ENCODE measurements around the gene HIC2. TPM values are rescaled to one million over a fixed set of nuclear protein-coding genes. Genes with fewer than 3 reads are reported as not detected.
A peak's percentile ranks its signal among the peaks of the same experiment; 100 is the strongest.
"Not testable (repeated sequence)": the region's sequence is repeated elsewhere in the genome, so short reads cannot be mapped to it uniquely, and the experiment has no call there.

Gene HIC2
- total RNA-seq, 2 donors from 2014 or later, result 38.5 to 45.6 TPM

DNA sequence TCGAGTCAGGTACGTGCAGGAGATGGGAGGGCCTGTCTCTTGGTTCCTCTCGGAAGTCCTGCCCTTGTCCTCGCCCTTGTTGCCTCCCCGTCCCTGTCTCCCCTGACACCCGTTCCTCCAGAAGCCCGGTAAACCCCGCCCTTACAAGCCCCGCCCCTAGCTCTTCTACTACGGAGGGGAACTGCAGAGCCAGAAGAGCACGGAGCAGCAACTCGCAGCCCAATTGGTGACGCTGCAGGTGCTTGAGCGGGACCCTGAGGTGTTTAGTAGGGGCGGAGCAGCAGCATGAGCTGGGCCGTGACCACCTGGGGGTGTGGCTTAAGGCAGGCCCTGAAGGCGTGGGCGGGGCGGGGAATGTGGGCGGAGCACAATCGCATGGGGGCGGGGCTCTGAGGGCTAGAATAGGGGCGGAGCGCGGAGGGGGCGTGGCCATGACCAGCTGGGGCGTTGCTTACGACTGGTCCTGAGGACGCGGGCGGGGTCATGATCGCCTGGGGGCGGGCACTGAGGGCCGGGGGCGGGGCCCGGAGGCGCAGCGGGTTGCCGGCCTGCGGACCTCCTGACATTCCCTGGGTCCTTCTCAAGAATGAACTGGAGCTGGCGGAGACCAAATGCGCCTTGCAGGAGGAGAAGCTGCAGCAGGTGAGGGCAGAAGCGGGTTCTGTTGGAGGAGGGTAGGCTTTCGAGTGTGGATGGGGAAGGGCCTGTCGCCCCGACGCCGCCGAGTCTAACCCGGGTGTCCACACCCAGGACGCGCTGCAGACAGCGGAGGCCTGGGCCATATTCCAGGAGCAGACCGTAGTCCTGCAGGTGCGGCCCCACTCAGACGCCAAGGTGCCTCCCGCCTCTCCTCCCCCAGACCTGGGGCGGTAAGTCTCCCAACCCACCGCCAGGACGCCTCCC lies 51.3 kb downstream of the HIC2 start:
- WGBS, 2 experiments (ENCODE audit: insufficient coverage in 1 of 2, insufficient read length in 1 of 2), result 0% methylated on average over 7 of the region's 60 CpGs; no CpG with 5 or more reads in 1 of the 2 experiments
- not testable (repeated sequence) for H3K9me3 Mint-ChIP-seq; H3K27me3 Mint-ChIP-seq (ENCODE audit: insufficient read depth); H3K4me1 ChIP-seq (ENCODE audit: control insufficient read depth, insufficient read depth, low read length); H3K9me3 ChIP-seq (ENCODE audit: control insufficient read depth, low read length); H3K4me1 Mint-ChIP-seq; H3K27me3 ChIP-seq (ENCODE audit: control insufficient read depth, insufficient read depth, low read length, poor library complexity, severe bottlenecking); H3K36me3 ChIP-seq (ENCODE audit: control insufficient read depth, insufficient read depth, low read length); H3K27ac ChIP-seq (ENCODE audit: low read depth, low read length); H3K9ac ChIP-seq (ENCODE audit: extremely low read depth, low read length, poor library complexity, severe bottlenecking); H3K4me3 ChIP-seq (ENCODE audit: low read length); H3K36me3 Mint-ChIP-seq (ENCODE audit: low read depth)
- peak overlapping the region; percentile 62 for H3K4me3 Mint-ChIP-seq
- DNase-seq, result peak; percentile 93
- peak overlapping the region; percentile 98 for H3K27ac Mint-ChIP-seq

DNA sequence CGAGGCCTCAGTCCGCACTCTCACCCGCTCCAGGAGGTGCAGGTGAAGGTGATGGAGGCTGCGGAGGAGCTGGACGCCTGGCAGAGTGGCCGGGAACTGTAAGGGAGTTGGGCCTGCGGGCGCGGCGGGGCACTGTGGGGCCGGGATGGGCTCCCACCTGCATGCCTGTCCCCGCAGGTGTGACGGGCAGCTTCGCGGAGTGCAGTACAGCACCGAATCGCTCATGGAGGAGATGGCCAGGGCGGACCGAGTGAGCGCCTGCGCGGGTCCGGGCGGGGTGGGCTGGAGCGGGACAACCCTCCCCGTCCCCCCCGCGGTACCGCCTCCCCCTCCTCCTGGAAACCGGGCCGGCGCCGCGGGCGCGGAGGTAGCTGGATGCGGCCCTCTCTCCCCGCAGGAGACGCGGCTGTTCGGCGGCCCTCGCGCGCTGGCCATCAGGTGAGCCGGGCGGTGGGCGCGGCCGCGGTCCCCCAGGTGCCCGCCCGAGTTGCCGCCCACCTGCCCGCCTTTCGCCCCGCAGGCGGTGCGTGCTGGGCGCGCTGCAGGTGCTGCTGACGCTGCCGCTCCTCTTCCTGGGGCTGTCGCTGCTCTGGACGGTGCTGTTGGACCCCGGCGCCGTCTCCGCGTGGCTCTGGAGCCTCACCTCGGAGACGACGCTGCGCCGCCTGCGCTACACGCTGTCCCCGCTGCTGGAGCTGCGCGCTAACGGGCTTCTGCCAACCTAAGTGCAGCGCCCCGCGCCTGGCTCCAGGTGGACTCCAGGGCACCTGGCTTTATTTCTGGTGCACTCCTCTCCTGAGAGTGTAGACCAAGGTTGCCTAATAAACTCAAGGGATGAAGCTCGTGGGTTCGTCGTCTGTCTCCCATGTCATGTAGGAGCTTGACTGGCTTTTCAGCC lies 52.2 kb downstream of the HIC2 start:
- not testable (repeated sequence) for H3K27ac Mint-ChIP-seq; H3K4me1 ChIP-seq (ENCODE audit: control insufficient read depth, insufficient read depth, low read length); H3K27me3 Mint-ChIP-seq (ENCODE audit: insufficient read depth); H3K27ac ChIP-seq (ENCODE audit: low read depth, low read length); H3K9me3 Mint-ChIP-seq; H3K36me3 ChIP-seq (ENCODE audit: control insufficient read depth, insufficient read depth, low read length); H3K4me1 Mint-ChIP-seq; H3K4me3 Mint-ChIP-seq; H3K27me3 ChIP-seq (ENCODE audit: control insufficient read depth, insufficient read depth, low read length, poor library complexity, severe bottlenecking); H3K36me3 Mint-ChIP-seq (ENCODE audit: low read depth); H3K9me3 ChIP-seq (ENCODE audit: control insufficient read depth, low read length); H3K9ac ChIP-seq (ENCODE audit: extremely low read depth, low read length, poor library complexity, severe bottlenecking); H3K4me3 ChIP-seq (ENCODE audit: low read length)
- DNase-seq, result peak; percentile 42
- TF ChIP-seq, protein P1, sequence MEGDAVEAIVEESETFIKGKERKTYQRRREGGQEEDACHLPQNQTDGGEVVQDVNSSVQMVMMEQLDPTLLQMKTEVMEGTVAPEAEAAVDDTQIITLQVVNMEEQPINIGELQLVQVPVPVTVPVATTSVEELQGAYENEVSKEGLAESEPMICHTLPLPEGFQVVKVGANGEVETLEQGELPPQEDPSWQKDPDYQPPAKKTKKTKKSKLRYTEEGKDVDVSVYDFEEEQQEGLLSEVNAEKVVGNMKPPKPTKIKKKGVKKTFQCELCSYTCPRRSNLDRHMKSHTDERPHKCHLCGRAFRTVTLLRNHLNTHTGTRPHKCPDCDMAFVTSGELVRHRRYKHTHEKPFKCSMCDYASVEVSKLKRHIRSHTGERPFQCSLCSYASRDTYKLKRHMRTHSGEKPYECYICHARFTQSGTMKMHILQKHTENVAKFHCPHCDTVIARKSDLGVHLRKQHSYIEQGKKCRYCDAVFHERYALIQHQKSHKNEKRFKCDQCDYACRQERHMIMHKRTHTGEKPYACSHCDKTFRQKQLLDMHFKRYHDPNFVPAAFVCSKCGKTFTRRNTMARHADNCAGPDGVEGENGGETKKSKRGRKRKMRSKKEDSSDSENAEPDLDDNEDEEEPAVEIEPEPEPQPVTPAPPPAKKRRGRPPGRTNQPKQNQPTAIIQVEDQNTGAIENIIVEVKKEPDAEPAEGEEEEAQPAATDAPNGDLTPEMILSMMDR (conservative IDR thresholded peaks at IDR 0.05), result peak; percentile 33
- WGBS, 2 experiments (ENCODE audit: insufficient coverage in 1 of 2, insufficient read length in 1 of 2), result 10% methylated on average over 25 of the region's 87 CpGs; no CpG with 5 or more reads in 1 of the 2 experiments

DNA sequence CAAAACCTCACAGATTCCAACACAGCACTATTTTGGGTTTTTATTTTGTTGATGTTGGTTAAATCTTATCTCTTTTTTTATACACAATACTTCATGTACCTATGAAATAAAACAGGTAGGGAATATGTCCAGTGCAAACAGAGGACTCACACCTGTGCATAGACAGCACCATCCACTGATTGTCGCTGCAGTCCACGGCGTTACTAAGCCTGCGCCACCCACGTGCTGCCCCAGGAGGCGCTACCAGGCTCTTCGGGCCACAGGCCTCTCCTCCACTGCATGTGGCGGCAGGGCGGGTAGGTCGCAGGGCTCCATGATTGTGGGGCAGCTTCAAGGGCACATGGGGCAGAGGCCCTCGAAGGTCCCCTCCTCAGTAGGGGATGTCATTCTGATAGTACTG lies 55.8 kb downstream of the HIC2 start:
- DNase-seq; H3K4me3 ChIP-seq (ENCODE audit: low read length); H3K4me1 ChIP-seq (ENCODE audit: control insufficient read depth, insufficient read depth, low read length); H3K27ac Mint-ChIP-seq; H3K9ac ChIP-seq (ENCODE audit: extremely low read depth, low read length, poor library complexity, severe bottlenecking); H3K9me3 Mint-ChIP-seq; H3K36me3 Mint-ChIP-seq (ENCODE audit: low read depth); H3K36me3 ChIP-seq (ENCODE audit: control insufficient read depth, insufficient read depth, low read length); H3K9me3 ChIP-seq (ENCODE audit: control insufficient read depth, low read length); H3K27me3 Mint-ChIP-seq (ENCODE audit: insufficient read depth); H3K4me1 Mint-ChIP-seq; H3K4me3 Mint-ChIP-seq; H3K27me3 ChIP-seq (ENCODE audit: control insufficient read depth, insufficient read depth, low read length, poor library complexity, severe bottlenecking); H3K27ac ChIP-seq (ENCODE audit: low read depth, low read length): not testable (repeated sequence)
- no CpG with 5 or more reads among the region's 11 CpGs for WGBS, 2 experiments (ENCODE audit: insufficient coverage in 1 of 2, insufficient read length in 1 of 2)

DNA sequence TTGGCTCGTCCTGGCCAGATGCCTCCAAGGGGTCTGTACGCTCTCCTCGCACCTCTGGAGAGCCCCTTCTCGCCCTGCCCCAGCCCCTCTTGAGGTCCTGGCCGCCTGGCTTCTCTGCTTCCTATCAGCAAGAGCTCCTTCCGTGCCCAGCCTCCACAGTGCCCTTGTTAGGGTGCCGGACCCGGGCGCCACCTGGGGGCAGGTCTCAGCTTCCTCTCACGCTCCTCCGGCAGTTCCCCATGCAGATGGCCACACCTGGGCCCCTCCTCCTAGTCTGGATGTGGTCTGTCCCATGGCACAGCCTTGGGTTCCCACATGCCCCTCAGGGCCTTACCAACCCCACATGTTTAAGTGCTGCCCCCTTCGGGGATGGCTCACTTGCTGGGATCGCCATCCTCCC lies 56.5 kb downstream of the HIC2 start:
- H3K36me3 Mint-ChIP-seq (ENCODE audit: low read depth); H3K27ac Mint-ChIP-seq; H3K4me3 ChIP-seq (ENCODE audit: low read length); H3K4me1 Mint-ChIP-seq; H3K27ac ChIP-seq (ENCODE audit: low read depth, low read length); H3K4me3 Mint-ChIP-seq; H3K27me3 ChIP-seq (ENCODE audit: control insufficient read depth, insufficient read depth, low read length, poor library complexity, severe bottlenecking); DNase-seq; H3K4me1 ChIP-seq (ENCODE audit: control insufficient read depth, insufficient read depth, low read length); H3K9ac ChIP-seq (ENCODE audit: extremely low read depth, low read length, poor library complexity, severe bottlenecking); H3K27me3 Mint-ChIP-seq (ENCODE audit: insufficient read depth); H3K9me3 ChIP-seq (ENCODE audit: control insufficient read depth, low read length); H3K9me3 Mint-ChIP-seq; H3K36me3 ChIP-seq (ENCODE audit: control insufficient read depth, insufficient read depth, low read length): not testable (repeated sequence)
- no CpG with 5 or more reads among the region's 13 CpGs for WGBS, 2 experiments (ENCODE audit: insufficient coverage in 1 of 2, insufficient read length in 1 of 2)

DNA sequence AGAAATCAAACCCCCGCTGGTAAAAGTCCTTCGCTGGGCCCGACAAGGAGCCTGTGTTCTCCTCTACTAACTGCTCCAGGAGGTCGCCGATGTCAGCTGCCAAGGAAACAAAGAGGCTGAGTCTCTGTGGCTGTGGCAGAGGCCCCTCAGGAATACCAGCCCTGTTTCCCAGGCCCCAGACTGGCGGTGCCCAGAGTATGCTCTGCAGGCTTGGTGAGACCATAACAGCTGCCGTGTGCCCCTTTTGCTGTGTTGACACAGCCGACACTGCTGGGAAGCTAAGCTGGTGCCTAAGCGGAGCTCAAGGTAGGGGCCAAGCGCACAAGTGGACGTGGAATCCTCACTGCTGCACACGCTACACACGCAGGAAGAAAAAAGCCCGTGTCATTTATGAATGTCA lies 66.9 kb downstream of the HIC2 start:
- H3K27me3 Mint-ChIP-seq (ENCODE audit: insufficient read depth); H3K9me3 Mint-ChIP-seq; H3K4me1 ChIP-seq (ENCODE audit: control insufficient read depth, insufficient read depth, low read length); H3K27me3 ChIP-seq (ENCODE audit: control insufficient read depth, insufficient read depth, low read length, poor library complexity, severe bottlenecking); H3K36me3 ChIP-seq (ENCODE audit: control insufficient read depth, insufficient read depth, low read length); DNase-seq; H3K4me1 Mint-ChIP-seq; H3K27ac ChIP-seq (ENCODE audit: low read depth, low read length); H3K27ac Mint-ChIP-seq; H3K9ac ChIP-seq (ENCODE audit: extremely low read depth, low read length, poor library complexity, severe bottlenecking); H3K4me3 ChIP-seq (ENCODE audit: low read length); H3K9me3 ChIP-seq (ENCODE audit: control insufficient read depth, low read length); H3K4me3 Mint-ChIP-seq; H3K36me3 Mint-ChIP-seq (ENCODE audit: low read depth): not testable (repeated sequence)
- 98% methylated on average over 5 of the region's 14 CpGs; no CpG with 5 or more reads in 1 of the 2 experiments for WGBS, 2 experiments (ENCODE audit: insufficient coverage in 1 of 2, insufficient read length in 1 of 2)

DNA sequence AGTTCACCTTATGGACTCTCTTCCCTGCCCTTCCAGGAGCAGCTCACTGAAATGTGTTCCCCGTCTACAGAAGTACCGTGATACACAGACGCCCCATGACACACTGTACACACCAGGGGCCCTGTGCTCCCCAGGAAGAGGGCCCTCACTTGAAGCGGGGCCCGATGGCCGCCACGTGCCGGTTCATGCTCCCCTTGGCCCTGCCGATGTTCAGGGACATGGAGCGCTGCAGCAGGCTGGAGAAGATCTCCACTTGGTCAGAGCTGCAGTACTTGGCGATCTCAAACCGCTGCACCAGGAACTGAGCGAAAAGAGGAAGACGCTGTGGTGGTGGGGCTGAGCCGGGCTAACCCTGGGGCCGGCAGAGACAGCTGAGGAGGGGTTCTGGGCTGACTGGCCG lies 70.6 kb downstream of the HIC2 start:
- not testable (repeated sequence) for DNase-seq; H3K27me3 ChIP-seq (ENCODE audit: control insufficient read depth, insufficient read depth, low read length, poor library complexity, severe bottlenecking); H3K27ac Mint-ChIP-seq; H3K4me1 Mint-ChIP-seq; H3K36me3 ChIP-seq (ENCODE audit: control insufficient read depth, insufficient read depth, low read length); H3K4me1 ChIP-seq (ENCODE audit: control insufficient read depth, insufficient read depth, low read length); H3K4me3 ChIP-seq (ENCODE audit: low read length); H3K9me3 Mint-ChIP-seq; H3K27me3 Mint-ChIP-seq (ENCODE audit: insufficient read depth); H3K36me3 Mint-ChIP-seq (ENCODE audit: low read depth); H3K9me3 ChIP-seq (ENCODE audit: control insufficient read depth, low read length); H3K27ac ChIP-seq (ENCODE audit: low read depth, low read length); H3K9ac ChIP-seq (ENCODE audit: extremely low read depth, low read length, poor library complexity, severe bottlenecking); H3K4me3 Mint-ChIP-seq
- WGBS, 2 experiments (ENCODE audit: insufficient coverage in 1 of 2, insufficient read length in 1 of 2), result no CpG with 5 or more reads among the region's 17 CpGs
